Naive thymus-derived CD4-positive, alpha-beta T cell (primary cell): ENCODE data around the gene PEX26. TPM values are rescaled to one million over a fixed set of nuclear protein-coding genes. Genes with fewer than 3 reads are reported as not detected.
A peak's percentile ranks its signal among the peaks of the same experiment; 100 is the strongest.

ENCODE experiments used
- ATAC-seq: fragments of 150-1000 bp; cut with Tn5 transposase; 2 replicates; pipeline ENCODE4 v1.10.0; 2021; ENCODE audit warnings: mild to moderate bottlenecking, moderate library complexity
- CTCF ChIA-PET: fragments of 350-600 bp; sonication (Branson Sonifier 250); formaldehyde crosslinking; loops from one replicate; lab custom pipeline; 2021; ENCODE audit warnings: antibody characterized with exemption; lab: Charles Lee
- POLR2A ChIA-PET: fragments of 350-600 bp; sonication (Branson Sonifier 250); formaldehyde crosslinking; loops from one replicate; lab custom pipeline; 2021; ENCODE audit warnings: antibody characterized with exemption, inconsistent platforms; lab: Charles Lee
- DNase-seq, 9 donors: peaks; one replicate each; pipeline versions ENCODE4 v3.0.0 to v3.0.0-alpha.2; 2020 to 2022; ENCODE audit warnings: mixed read lengths in 1 of 9
- H3K27ac ChIP-seq: one replicate; pipeline ENCODE4 v1.7.0; 2013; ENCODE audit warnings: mild to moderate bottlenecking, low read depth, low read length, moderate library complexity
- H3K27me3 ChIP-seq, 2 donors: one replicate each; pipeline ENCODE4 v1.7.0; 2013; ENCODE audit warnings: low read length in 2 of 2, mild to moderate bottlenecking in 2 of 2, moderate library complexity in 2 of 2; ENCODE audit not compliant: control insufficient read depth in 2 of 2, insufficient read depth in 2 of 2
- H3K36me3 ChIP-seq, 3 experiments: 1 replicate in 2 of 3; 2 replicates in 1 of 3; pipeline ENCODE4 v1.7.0; 2013; ENCODE audit warnings: low read length in 3 of 3, mild to moderate bottlenecking in 3 of 3, moderate library complexity in 1 of 3; ENCODE audit not compliant: insufficient read depth in 3 of 3, control insufficient read depth in 2 of 3
- H3K4me1 ChIP-seq, 2 donors: one replicate each; pipeline ENCODE4 v1.7.0; 2013; ENCODE audit warnings: low read length in 2 of 2, mild to moderate bottlenecking in 2 of 2, moderate library complexity in 1 of 2; ENCODE audit not compliant: control insufficient read depth in 2 of 2, insufficient read depth in 2 of 2
- H3K4me3 ChIP-seq: 2 replicates; pipeline ENCODE4 v1.7.0; 2013; ENCODE audit warnings: mild to moderate bottlenecking, low read length
- H3K9me3 ChIP-seq, 3 experiments: 1 replicate in 2 of 3; 2 replicates in 1 of 3; pipeline ENCODE4 v1.7.0; 2013; ENCODE audit warnings: low read length in 3 of 3; ENCODE audit not compliant: control insufficient read depth in 2 of 3
- H3K27ac Mint-ChIP-seq, 9 donors: one replicate each; pipeline ENCODE4 v1.8.0; 2020 to 2022; ENCODE audit warnings: mixed read lengths in 9 of 9, mild to moderate bottlenecking in 8 of 9, moderate library complexity in 5 of 9, inconsistent platforms in 2 of 9
- H3K27me3 Mint-ChIP-seq, 5 donors: one replicate each; pipeline ENCODE4 v1.8.0; 2021 to 2022; ENCODE audit warnings: mixed read lengths in 5 of 5, mild to moderate bottlenecking in 1 of 5
- H3K36me3 Mint-ChIP-seq, 5 donors: one replicate each; pipeline ENCODE4 v1.8.0; 2020 to 2022; ENCODE audit warnings: mixed read lengths in 5 of 5, mild to moderate bottlenecking in 3 of 5, inconsistent platforms in 1 of 5
- H3K4me1 Mint-ChIP-seq, 7 donors: one replicate each; pipeline ENCODE4 v1.8.0; 2020 to 2022; ENCODE audit warnings: mixed read lengths in 7 of 7, mild to moderate bottlenecking in 3 of 7, inconsistent platforms in 1 of 7
- H3K4me3 Mint-ChIP-seq, 10 donors: one replicate each; pipeline ENCODE4 v1.8.0; 2020 to 2022; ENCODE audit warnings: mild to moderate bottlenecking in 10 of 10, mixed read lengths in 10 of 10, moderate library complexity in 6 of 10, inconsistent platforms in 2 of 10
- H3K9me3 Mint-ChIP-seq, 11 donors: one replicate each; pipeline ENCODE4 v1.8.0; 2020 to 2022; ENCODE audit warnings: mixed read lengths in 11 of 11, mild to moderate bottlenecking in 4 of 11, inconsistent platforms in 1 of 11, moderate library complexity in 1 of 11
- intact Hi-C, 2 donors: fragments of 100-400 bp; cut with micrococcal nuclease; formaldehyde crosslinking; loops; one replicate each; pipeline ENCODE4 v1.15.1; 2023
- polyA plus RNA-seq, 2 donors: library from polyadenylated mRNA; unstranded; fragments of 300-500 nt; fragmentation: Illumina TruSeq; gene quantifications; one replicate each; pipeline ENCODE4 v1.2.3, GENCODE V29; 2021
- total RNA-seq, 6 experiments: library from RNA in 5 of 6; stranded (reverse) in 5 of 6; gene quantifications; 1 replicate in 5 of 6; 2 replicates in 1 of 6; pipeline ENCODE4 v1.2.3 and lab custom pipeline; 2021 to 2026

Gene PEX26
- total and polyA plus RNA-seq, 7 experiments from 2014 or later, result 3.8 to 42.8 (median 30.7) TPM

DNA sequence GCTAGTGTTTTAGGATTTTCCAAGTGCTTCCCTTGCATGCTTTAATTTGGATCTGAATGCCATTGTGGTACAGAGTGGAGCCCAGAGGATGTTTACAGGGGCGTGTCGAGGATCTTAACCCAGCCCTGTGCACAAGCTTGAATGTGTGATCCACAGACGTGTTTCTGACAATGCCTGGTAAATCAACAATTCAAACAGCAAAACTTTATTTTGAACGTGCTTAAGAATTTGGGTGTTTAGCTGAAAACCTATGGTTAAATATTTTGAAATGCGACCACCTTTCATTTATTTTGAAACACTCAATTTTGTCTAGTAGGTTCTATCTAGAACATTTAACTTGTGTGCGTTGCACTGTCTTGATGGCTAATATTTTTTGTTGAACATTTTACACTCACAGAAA, 34.6 kb downstream of the PEX26 start:
- Mint-ChIP-seq H3K27me3 (peaks cover 18 to 44% (median 40%) of the 10 kb centered on the region in 5 donors), H3K27ac (no peak overlapping the region), H3K4me3 (no peak overlapping the region), H3K9me3 (peaks cover 0 to 3% (median 0%) of the 10 kb centered on the region in 11 donors), H3K36me3 (peaks cover 0 to 5% (median 0%) of the 10 kb centered on the region in 5 donors), H3K4me1 (peaks cover 19 to 28% (median 22%) of the 10 kb centered on the region in 7 donors)
- DNase-seq, result no peak
- Histone ChIP-seq H3K27me3 (peaks cover 0 to 3% of the 10 kb centered on the region in 2 donors), H3K4me3 (no peak overlapping the region), H3K36me3 (no peaks in the 10 kb centered on the region), H3K4me1 (peaks cover 6 to 17% of the 10 kb centered on the region in 2 donors), H3K27ac (no peak overlapping the region), H3K9me3 (no peaks in the 10 kb centered on the region)
- intact Hi-C loops, result no loop called here
- CTCF ChIA-PET, result no interaction called here
- ATAC-seq, result no peak
- POLR2A ChIA-PET, result no interaction called here

GRCh38 chr22:18113680-18114394, 36.0 kb downstream of the PEX26 start:
- Mint-ChIP-seq H3K36me3 (no peaks in the 10 kb centered on the region), H3K4me1 (peaks cover 22 to 31% (median 24%) of the 10 kb centered on the region in 7 donors), H3K27me3 (peaks cover 18 to 42% (median 33%) of the 10 kb centered on the region in 5 donors), H3K9me3 (no peaks in the 10 kb centered on the region), H3K4me3 (peak overlapping the region in 5 of 10 donors; percentile 7 to 54 (median 30)), H3K27ac (peak overlapping the region in 2 of 9 donors; percentile 0 to 72)
- POLR2A ChIA-PET, result no interaction called here
- intact Hi-C loops, result no loop called here
- Histone ChIP-seq H3K4me1 (peaks cover 6 to 17% of the 10 kb centered on the region in 2 donors), H3K4me3 (no peak overlapping the region), H3K27ac (no peak overlapping the region), H3K27me3 (peaks cover 0 to 3% of the 10 kb centered on the region in 2 donors), H3K36me3 (no peaks in the 10 kb centered on the region), H3K9me3 (no peaks in the 10 kb centered on the region)
- CTCF ChIA-PET, result no interaction called here
- DNase-seq (no peak), ATAC-seq (peak; percentile 36)

DNA sequence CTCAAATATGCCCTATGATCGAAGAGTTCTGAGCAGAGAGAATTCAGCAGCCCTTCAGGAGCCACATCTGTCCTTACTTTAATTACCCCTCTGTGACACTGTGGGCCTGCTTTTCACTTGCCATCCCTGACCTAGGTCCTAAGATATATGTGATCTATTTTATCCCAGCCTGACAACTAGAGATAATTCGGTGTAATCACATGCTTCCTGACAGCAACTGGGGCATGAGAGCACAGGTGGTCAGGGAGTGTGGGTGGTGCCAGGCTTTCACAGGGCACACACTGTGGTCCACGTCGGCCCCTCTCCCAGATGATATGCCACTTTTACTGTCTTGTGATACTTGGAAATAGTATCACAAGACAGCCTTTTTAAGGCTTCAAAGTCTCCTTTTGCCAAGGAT, 36.7 kb downstream of the PEX26 start:
- H3K4me3 ChIP-seq, result no peak overlapping the region
- H3K36me3 ChIP-seq, result no peaks in the 10 kb centered on the region
- ATAC-seq, result no peak
- H3K4me1 ChIP-seq, result peaks cover 6 to 17% of the 10 kb centered on the region in 2 donors
- H3K27me3 Mint-ChIP-seq, result peaks cover 13 to 39% (median 32%) of the 10 kb centered on the region in 5 donors
- no peak overlapping the region for H3K27ac ChIP-seq
- intact Hi-C loops, result no loop called here
- H3K4me1 Mint-ChIP-seq, result peaks cover 21 to 32% (median 25%) of the 10 kb centered on the region in 7 donors
- H3K9me3 Mint-ChIP-seq, result no peaks in the 10 kb centered on the region
- H3K36me3 Mint-ChIP-seq, result no peaks in the 10 kb centered on the region
- no peak for DNase-seq
- POLR2A ChIA-PET, result no interaction called here
- H3K4me3 Mint-ChIP-seq, result peak overlapping the region in 4 of 10 donors; percentile 7 to 35 (median 20)
- H3K9me3 ChIP-seq, result no peaks in the 10 kb centered on the region
- peaks cover 0 to 3% of the 10 kb centered on the region in 2 donors for H3K27me3 ChIP-seq
- CTCF ChIA-PET, result no interaction called here
- H3K27ac Mint-ChIP-seq, result peak overlapping the region in 2 of 9 donors; percentile 0 to 72

DNA sequence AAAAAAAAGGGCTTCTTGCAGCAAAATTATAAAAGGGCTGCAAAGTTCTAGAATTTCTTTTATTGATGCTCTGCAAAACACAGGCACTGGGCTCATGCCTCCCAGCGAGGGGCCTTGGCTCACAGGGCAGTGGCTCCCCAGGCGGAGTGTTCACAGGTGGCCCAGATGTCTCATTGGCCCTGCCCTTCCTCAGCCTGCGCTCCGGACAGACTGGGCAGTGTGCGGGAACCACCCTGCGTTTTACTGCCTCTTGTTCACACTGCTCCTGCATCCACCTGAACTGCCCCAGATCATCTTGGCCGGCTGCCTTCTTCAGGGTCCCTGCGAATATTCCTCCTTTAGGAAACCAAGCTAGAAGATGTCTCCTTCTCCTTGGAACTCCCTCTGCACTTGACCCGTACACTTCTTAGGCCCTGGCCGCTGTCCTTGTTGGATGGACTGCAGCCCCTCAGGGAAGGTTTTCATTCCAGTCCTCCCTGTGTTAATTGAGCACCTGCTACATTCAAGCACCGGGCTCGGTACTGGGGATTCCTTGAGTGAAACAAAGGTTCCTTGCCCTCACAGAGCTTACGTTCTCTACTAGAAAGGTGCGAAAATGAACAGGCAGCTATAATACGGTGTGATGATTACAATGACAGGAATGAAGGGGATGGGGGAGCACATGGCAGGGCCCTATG, 37.3 kb downstream of the PEX26 start:
- H3K4me3 ChIP-seq, result no peak overlapping the region
- H3K27ac ChIP-seq, result no peak overlapping the region
- H3K27me3 Mint-ChIP-seq, result peaks cover 7 to 32% (median 26%) of the 10 kb centered on the region in 5 donors
- no peak overlapping the region for H3K27ac Mint-ChIP-seq
- DNase-seq (no peak), ATAC-seq (no peak)
- H3K27me3 ChIP-seq, result no peaks in the 10 kb centered on the region
- ChIA-PET CTCF (no interaction called here), POLR2A (no interaction called here)
- H3K9me3 Mint-ChIP-seq, result no peaks in the 10 kb centered on the region
- intact Hi-C loops, result no loop called here
- H3K36me3 ChIP-seq, result no peaks in the 10 kb centered on the region
- H3K4me1 Mint-ChIP-seq, result peaks cover 19 to 27% (median 22%) of the 10 kb centered on the region in 7 donors
- H3K4me1 ChIP-seq, result peaks cover 6 to 11% of the 10 kb centered on the region in 2 donors
- no peak overlapping the region for H3K4me3 Mint-ChIP-seq
- no peaks in the 10 kb centered on the region for H3K9me3 ChIP-seq
- no peaks in the 10 kb centered on the region for H3K36me3 Mint-ChIP-seq

DNA sequence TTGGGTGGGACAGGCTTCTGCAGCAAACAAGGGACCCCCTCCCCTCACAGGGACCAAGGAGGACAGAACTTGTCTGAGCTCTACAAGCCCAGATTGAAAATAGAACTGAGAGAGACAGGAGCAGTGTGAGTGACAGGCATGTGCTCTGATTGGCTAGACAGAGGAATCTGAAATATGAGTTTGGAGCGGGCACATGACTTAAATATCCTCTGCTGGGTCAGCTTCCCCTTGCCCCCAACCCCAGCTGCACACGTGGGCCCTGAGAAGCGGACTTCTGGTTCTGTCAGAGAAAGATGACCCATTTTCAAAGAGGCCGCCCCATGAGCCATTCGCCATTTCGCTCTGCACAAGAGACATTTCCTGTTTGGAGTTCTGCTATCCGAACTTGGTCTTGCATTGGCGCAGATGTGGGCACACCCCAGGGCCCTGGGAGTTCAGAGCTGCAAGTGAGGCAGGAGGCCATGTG, 38.1 kb downstream of the PEX26 start:
- no peaks in the 10 kb centered on the region for H3K9me3 Mint-ChIP-seq
- ChIA-PET POLR2A (no interaction called here), CTCF (no interaction called here)
- peaks cover 18 to 27% (median 22%) of the 10 kb centered on the region in 7 donors for H3K4me1 Mint-ChIP-seq
- no peak overlapping the region for H3K27ac ChIP-seq
- intact Hi-C loops, result no loop called here
- ATAC-seq (peak; percentile 16), DNase-seq (no peak)
- peaks cover 6 to 10% of the 10 kb centered on the region in 2 donors for H3K4me1 ChIP-seq
- no peaks in the 10 kb centered on the region for H3K9me3 ChIP-seq
- H3K4me3 ChIP-seq, result no peak overlapping the region
- H3K4me3 Mint-ChIP-seq, result no peak overlapping the region
- no peaks in the 10 kb centered on the region for H3K36me3 Mint-ChIP-seq
- no peak overlapping the region for H3K27ac Mint-ChIP-seq
- H3K36me3 ChIP-seq, result no peaks in the 10 kb centered on the region
- no peaks in the 10 kb centered on the region for H3K27me3 ChIP-seq
- peaks cover 7 to 28% (median 21%) of the 10 kb centered on the region in 5 donors for H3K27me3 Mint-ChIP-seq

DNA sequence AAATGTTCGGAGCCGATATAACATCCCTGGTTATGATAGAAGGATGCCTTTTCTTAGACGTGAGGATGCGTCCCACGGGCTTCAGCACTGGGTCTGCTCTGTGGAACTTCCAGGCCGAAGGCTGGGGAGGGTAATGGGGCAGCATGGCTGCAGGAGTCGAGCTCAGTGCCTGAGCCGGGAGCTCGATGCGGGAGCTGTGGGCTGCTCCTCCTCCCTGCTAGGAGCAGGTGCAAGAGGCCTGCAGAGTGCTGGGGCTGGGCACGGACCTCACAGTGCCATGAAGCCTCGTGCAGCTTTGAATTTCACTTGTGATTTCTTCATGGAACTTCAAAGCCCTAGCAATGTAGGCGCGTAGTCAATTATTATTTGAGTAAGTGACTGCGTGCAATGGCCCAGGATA, 38.8 kb downstream of the PEX26 start:
- Histone ChIP-seq H3K36me3 (no peaks in the 10 kb centered on the region), H3K9me3 (no peaks in the 10 kb centered on the region), H3K4me1 (peaks cover 6 to 10% of the 10 kb centered on the region in 2 donors), H3K27me3 (no peaks in the 10 kb centered on the region), H3K4me3 (no peak overlapping the region), H3K27ac (no peak overlapping the region)
- no peak for DNase-seq
- Mint-ChIP-seq H3K27me3 (peaks cover 7 to 21% (median 17%) of the 10 kb centered on the region in 5 donors), H3K4me1 (peaks cover 18 to 27% (median 20%) of the 10 kb centered on the region in 7 donors), H3K27ac (no peak overlapping the region), H3K36me3 (no peaks in the 10 kb centered on the region), H3K4me3 (no peak overlapping the region), H3K9me3 (no peaks in the 10 kb centered on the region)
- no peak for ATAC-seq
- intact Hi-C loops, result no loop called here
- POLR2A ChIA-PET, result no interaction called here
- CTCF ChIA-PET, result no interaction called here
